GM12872 (cell line): Measurements from ENCODE around the gene PRR20E.
"Not testable (repeated sequence)": the region's sequence is repeated elsewhere in the genome, so short reads cannot be mapped to it uniquely, and the experiment has no call there.

Experiments used
- CTCF ChIP-seq: IDR thresholded peaks from 3 replicates; pipeline ENCODE4 v1.5.1; 2011; ENCODE audit warnings: low read depth, mild to moderate bottlenecking, low read length, moderate library complexity; ENCODE audit not compliant: insufficient read depth

The PRR20E gene

GRCh38 chr13:57147188-57147587 lies 19.8 kb upstream of the PRR20E start, which contains the start of gene PRR20B:
Gene PRR20B, plus strand, starts transcription at chr13:57147488. Its CDS starts 387 bp downstream, at chr13:57147875.
- not testable (repeated sequence) for TF ChIP-seq CTCF

GRCh38 chr13:57153761-57154160 lies 13.2 kb upstream of the PRR20E start, which contains the start of gene PRR20C:
Gene PRR20C, plus strand, starts transcription at chr13:57154061. Its CDS starts 387 bp downstream, at chr13:57154448.
- not testable (repeated sequence) for TF ChIP-seq CTCF

- TF ChIP-seq CTCF, result not testable (repeated sequence)
Observed at GRCh38 chr13:57160332-57160731, 6.7 kb upstream of the PRR20E start, which contains the start of gene PRR20D. Gene PRR20D, plus strand, starts transcription at chr13:57160632. Its CDS starts 387 bp downstream, at chr13:57161019.

- TF ChIP-seq CTCF, result no peak
Observed at GRCh38 chr13:57191667-57192066, 24.7 kb downstream of the PRR20E start.

GRCh38 chr13:57212989-57213388 lies 46.0 kb downstream of the PRR20E start:
- no peak for TF ChIP-seq CTCF
